OCI-LY1 (cell line): Measurements from ENCODE around the gene TGFB3.
A peak's percentile ranks its signal among the peaks of the same experiment; 100 is the strongest.

Experiments used
- H2AFZ ChIP-seq: fragments of 200-600 bp; sonication (generic), shearing (Covaris generic); 2 replicates; pipeline ENCODE4 v1.6.0; 2014; ENCODE audit warnings: antibody characterized with exemption, mild to moderate bottlenecking, low read length
- H3F3A ChIP-seq: fragments of 200-600 bp; sonication (generic), shearing (Covaris generic); 2 replicates; pipeline ENCODE4 v1.6.0; 2014; ENCODE audit warnings: mild to moderate bottlenecking, antibody characterized with exemption, low read length, moderate library complexity; ENCODE audit not compliant: insufficient read depth
- H3K27ac ChIP-seq: fragments of 200-600 bp; sonication (generic); 2 replicates; pipeline ENCODE4 v1.5.1; 2014; ENCODE audit warnings: low read length, mixed run types, mild to moderate bottlenecking, low read depth; ENCODE audit not compliant: poor library complexity, severe bottlenecking
- H3K27me3 ChIP-seq: fragments of 200-600 bp; sonication (generic); 2 replicates; pipeline ENCODE4 v1.6.0; 2014; ENCODE audit warnings: antibody characterized with exemption, mild to moderate bottlenecking, low read length, moderate library complexity; ENCODE audit not compliant: insufficient read depth
- H3K36me3 ChIP-seq: fragments of 200-600 bp; sonication (generic); 2 replicates; pipeline ENCODE4 v1.6.1; 2014; ENCODE audit warnings: mild to moderate bottlenecking, antibody characterized with exemption, low read length, moderate library complexity, mixed read lengths; ENCODE audit not compliant: insufficient read depth
- H3K4me1 ChIP-seq: fragments of 200-600 bp; sonication (generic); 2 replicates; pipeline ENCODE4 v1.5.1; 2014; ENCODE audit warnings: mild to moderate bottlenecking, low read length, moderate library complexity; ENCODE audit not compliant: insufficient read depth, severe bottlenecking
- H3K4me2 ChIP-seq: fragments of 200-600 bp; sonication (generic), shearing (Covaris generic); 2 replicates; pipeline ENCODE4 v1.6.1; 2014; ENCODE audit warnings: low read length
- H3K4me3 ChIP-seq: fragments of 200-600 bp; sonication (generic); 2 replicates; pipeline ENCODE4 v1.5.1; 2014; ENCODE audit warnings: low read length, low read depth, mild to moderate bottlenecking, mixed read lengths; ENCODE audit not compliant: poor library complexity, severe bottlenecking
- H3K79me2 ChIP-seq: fragments of 200-600 bp; shearing (Covaris generic); 2 replicates; pipeline ENCODE4 v1.6.1; 2016; ENCODE audit warnings: mixed run types, low read length, mixed read lengths; ENCODE audit not compliant: insufficient read depth
- H3K9ac ChIP-seq: fragments of 200-600 bp; sonication (generic), shearing (Covaris generic); 2 replicates; pipeline ENCODE4 v1.6.1; 2014; ENCODE audit warnings: mild to moderate bottlenecking, low read length, mixed read lengths
- H3K9me2 ChIP-seq: fragments of 200-600 bp; sonication (generic), shearing (Covaris generic); 2 replicates; pipeline ENCODE4 v1.6.1; 2014; ENCODE audit warnings: low read depth, mild to moderate bottlenecking, low read length, mixed read lengths
- H3K9me3 ChIP-seq: fragments of 200-600 bp; shearing (Covaris generic); 2 replicates; pipeline ENCODE4 v1.6.1; 2014; ENCODE audit warnings: low read length, mixed read lengths
- H4K20me1 ChIP-seq: fragments of 200-600 bp; sonication (generic), shearing (Covaris generic); 2 replicates; pipeline ENCODE4 v1.6.0; 2016; ENCODE audit warnings: mild to moderate bottlenecking, low read length; ENCODE audit not compliant: insufficient read depth
- CTCF ChIP-seq: fragments of 200-600 bp; sonication (generic), shearing (Covaris generic); IDR thresholded peaks from 2 replicates; pipeline ENCODE4 v1.5.1; 2017; ENCODE audit warnings: mild to moderate bottlenecking, antibody characterized with exemption, low read length, moderate library complexity, mixed read lengths
- EZH2 ChIP-seq: fragments of 200-600 bp; sonication (generic), shearing (Covaris generic); IDR thresholded peaks from 2 replicates; pipeline ENCODE4 v1.8.0; 2017; ENCODE audit warnings: borderline replicate concordance, mixed run types, mild to moderate bottlenecking, antibody characterized with exemption, low read length, moderate library complexity, mixed read lengths

Gene TGFB3

GRCh38 chr14:76022991-76023390 lies 41.2 kb upstream of the TGFB3 start:
- Histone ChIP-seq H3K9me3 (peaks cover 14% of the 10 kb centered on the region; the same call in 1 of the 2 replicates), H2AFZ (no peak overlapping the region), H3K4me3 (no peak overlapping the region), H3K4me1 (no peaks in the 10 kb centered on the region), H4K20me1 (no peaks in the 10 kb centered on the region), H3K9me2 (no peaks in the 10 kb centered on the region), H3K9ac (no peak overlapping the region), H3K27ac (no peak overlapping the region), H3K4me2 (no peak overlapping the region), H3K27me3 (no peaks in the 10 kb centered on the region), H3F3A (no peaks in the 10 kb centered on the region), H3K36me3 (peaks cover 7% of the 10 kb centered on the region; the same call in 1 of the 2 replicates), H3K79me2 (no peaks in the 10 kb centered on the region)
- no peak for TF ChIP-seq CTCF
- no peak for TF ChIP-seq EZH2

GRCh38 chr14:76019676-76020075 lies 37.9 kb upstream of the TGFB3 start:
- no peaks in the 10 kb centered on the region for H3K9me2 ChIP-seq
- no peak overlapping the region for H3K9ac ChIP-seq
- H3K4me3 ChIP-seq = no peak overlapping the region
- H3F3A ChIP-seq = no peaks in the 10 kb centered on the region
- no peaks in the 10 kb centered on the region for H3K79me2 ChIP-seq
- no peaks in the 10 kb centered on the region for H4K20me1 ChIP-seq
- no peak for TF ChIP-seq EZH2
- TF ChIP-seq CTCF = no peak
- H3K4me1 ChIP-seq = peaks cover 10% of the 10 kb centered on the region
- no peak overlapping the region for H2AFZ ChIP-seq
- H3K36me3 ChIP-seq = peaks cover 7% of the 10 kb centered on the region; the same call in 1 of the 2 replicates
- H3K4me2 ChIP-seq = no peak overlapping the region
- H3K27ac ChIP-seq = no peak overlapping the region
- no peaks in the 10 kb centered on the region for H3K27me3 ChIP-seq
- H3K9me3 ChIP-seq = peaks cover 17% of the 10 kb centered on the region; the same call in 1 of the 2 replicates

DNA sequence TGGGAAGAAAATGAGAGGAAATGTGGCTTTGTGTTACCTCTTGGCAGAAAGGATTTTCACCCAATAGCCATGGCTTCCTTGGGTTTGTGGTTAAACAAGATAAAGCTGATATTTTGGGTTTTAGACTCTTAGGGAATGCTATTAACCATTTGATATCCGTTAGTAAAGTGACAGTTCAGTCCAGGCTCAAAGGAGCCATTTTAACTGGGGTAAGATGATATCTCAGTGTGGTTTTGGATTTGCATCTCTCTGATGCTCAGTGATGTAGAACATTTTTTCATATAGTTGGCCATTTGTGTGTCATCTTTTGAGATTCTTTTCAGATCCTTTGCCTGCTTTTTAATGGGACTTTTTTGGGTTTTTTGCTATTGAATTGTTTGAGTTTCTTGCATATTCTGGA lies 33.9 kb upstream of the TGFB3 start:
- no peak overlapping the region for H3K9ac ChIP-seq
- peaks cover 7% of the 10 kb centered on the region; the same call in 1 of the 2 replicates for H3K36me3 ChIP-seq

More for the DNA sequence above, 33.9 kb upstream of the TGFB3 start:
- no peak overlapping the region for H3K4me3 ChIP-seq
- no peaks in the 10 kb centered on the region for H3K79me2 ChIP-seq
- no peak for TF ChIP-seq CTCF
- no peak for TF ChIP-seq EZH2
- H3K27ac ChIP-seq = no peak overlapping the region
- H3K4me2 ChIP-seq = 0 out of 2 replicates have a peak overlapping the region, but pooled peaks have one; percentile 6
- no peaks in the 10 kb centered on the region for H3K9me2 ChIP-seq
- H4K20me1 ChIP-seq = no peaks in the 10 kb centered on the region
- no peaks in the 10 kb centered on the region for H3K27me3 ChIP-seq
- H2AFZ ChIP-seq = no peak overlapping the region
- peaks cover 17% of the 10 kb centered on the region; the same call in 1 of the 2 replicates for H3K9me3 ChIP-seq
- H3F3A ChIP-seq = no peaks in the 10 kb centered on the region
- H3K4me1 ChIP-seq = peaks cover 10% of the 10 kb centered on the region
